Measurements from ENCODE around the gene SCN8A.

DNA sequence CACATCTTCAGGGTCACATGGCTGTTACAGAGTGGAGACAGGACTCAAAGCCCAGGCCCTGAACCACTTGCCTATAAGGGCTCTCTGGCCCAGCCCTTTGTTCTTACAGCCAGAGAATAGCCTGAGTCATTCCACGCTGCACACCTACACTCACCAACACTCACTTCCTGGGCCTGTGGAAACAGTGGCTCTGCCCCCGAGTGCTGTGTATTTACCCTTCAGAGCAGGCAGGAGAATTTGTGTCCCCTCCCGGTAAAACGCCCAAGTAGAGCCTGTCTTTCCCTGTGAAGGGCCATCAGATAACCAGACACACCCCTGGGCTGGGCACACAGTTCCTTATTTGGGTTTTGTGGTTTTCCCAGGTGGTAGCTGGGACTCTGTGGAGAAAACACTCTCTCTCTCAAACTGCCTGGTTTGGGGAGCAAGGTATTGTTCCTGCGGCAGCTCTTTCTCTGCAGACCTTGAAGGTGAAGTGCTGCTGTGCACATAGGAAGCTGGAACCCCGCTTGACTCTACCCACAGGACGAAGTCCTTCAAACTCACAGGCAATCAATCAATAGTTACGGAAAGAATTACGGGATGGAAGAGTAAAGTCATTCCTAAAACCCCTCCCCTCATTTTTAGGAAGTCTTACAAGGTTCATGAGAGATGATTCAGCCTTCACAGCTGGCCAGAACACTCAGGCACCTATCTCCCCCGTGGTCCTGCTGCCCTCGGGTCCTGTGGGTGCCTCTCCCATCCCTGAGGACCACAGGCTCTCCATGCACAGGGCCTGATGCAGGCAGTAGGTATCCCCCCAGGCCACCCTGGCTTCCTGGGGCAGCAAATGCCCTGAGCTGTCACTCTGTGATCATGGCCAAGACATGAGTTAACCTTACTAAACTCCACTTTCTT, 237.1 kb downstream of the SCN8A start:
- TF ChIP-seq, protein P1, sequence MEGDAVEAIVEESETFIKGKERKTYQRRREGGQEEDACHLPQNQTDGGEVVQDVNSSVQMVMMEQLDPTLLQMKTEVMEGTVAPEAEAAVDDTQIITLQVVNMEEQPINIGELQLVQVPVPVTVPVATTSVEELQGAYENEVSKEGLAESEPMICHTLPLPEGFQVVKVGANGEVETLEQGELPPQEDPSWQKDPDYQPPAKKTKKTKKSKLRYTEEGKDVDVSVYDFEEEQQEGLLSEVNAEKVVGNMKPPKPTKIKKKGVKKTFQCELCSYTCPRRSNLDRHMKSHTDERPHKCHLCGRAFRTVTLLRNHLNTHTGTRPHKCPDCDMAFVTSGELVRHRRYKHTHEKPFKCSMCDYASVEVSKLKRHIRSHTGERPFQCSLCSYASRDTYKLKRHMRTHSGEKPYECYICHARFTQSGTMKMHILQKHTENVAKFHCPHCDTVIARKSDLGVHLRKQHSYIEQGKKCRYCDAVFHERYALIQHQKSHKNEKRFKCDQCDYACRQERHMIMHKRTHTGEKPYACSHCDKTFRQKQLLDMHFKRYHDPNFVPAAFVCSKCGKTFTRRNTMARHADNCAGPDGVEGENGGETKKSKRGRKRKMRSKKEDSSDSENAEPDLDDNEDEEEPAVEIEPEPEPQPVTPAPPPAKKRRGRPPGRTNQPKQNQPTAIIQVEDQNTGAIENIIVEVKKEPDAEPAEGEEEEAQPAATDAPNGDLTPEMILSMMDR (IDR thresholded peaks at IDR 0.05), result no peak
- TF ChIP-seq POLR2A (IDR thresholded peaks at IDR 0.05), result no peak

All from testis (tissue), 2 donors.